Fibroblast of skin of scalp (primary cell): Measurements from ENCODE around the gene FKBP6.
"Not testable (repeated sequence)": the region's sequence is repeated elsewhere in the genome, so short reads cannot be mapped to it uniquely, and the experiment has no call there.

Source experiments
- DNase-seq: peaks from one replicate; pipeline ENCODE4 v3.0.0-alpha.2; 2013

Gene FKBP6

DNA sequence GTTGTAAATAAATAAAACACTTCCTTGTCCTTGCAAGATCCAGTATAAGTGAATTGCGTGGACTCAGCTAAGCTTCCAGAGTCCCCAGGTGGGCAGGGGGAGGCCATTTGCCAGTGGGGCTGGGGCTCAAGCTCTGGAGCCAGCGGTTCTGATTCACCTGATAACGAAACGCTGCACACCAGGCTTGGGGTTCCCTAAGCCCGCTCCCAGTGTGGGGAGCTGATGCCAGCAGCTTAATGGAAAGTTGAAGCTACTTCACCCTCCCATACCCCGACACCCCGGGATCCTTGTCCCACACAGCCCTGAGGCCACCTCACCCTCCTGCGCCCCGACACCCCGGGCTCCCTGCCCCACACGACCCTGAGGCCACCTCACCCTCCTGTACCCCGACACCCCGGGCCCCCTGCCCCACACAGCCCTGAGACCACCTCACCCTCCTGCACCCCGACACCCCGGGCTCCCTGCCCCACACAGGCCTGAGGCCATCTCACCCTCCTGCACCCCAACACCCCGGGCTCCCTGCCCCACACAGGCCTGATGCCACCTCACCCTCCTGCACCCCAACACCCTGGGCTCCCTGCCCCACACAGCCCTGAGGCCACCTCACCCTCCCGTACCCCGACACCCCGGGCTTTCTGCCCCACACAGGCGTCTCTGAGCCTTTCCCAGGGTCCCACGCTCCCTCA, 30.8 kb downstream of the FKBP6 start:
- DNase-seq: no peak

- DNase-seq: no peak
Observed at GRCh38 chr7:73359306-73359705, 31.3 kb downstream of the FKBP6 start.

DNA sequence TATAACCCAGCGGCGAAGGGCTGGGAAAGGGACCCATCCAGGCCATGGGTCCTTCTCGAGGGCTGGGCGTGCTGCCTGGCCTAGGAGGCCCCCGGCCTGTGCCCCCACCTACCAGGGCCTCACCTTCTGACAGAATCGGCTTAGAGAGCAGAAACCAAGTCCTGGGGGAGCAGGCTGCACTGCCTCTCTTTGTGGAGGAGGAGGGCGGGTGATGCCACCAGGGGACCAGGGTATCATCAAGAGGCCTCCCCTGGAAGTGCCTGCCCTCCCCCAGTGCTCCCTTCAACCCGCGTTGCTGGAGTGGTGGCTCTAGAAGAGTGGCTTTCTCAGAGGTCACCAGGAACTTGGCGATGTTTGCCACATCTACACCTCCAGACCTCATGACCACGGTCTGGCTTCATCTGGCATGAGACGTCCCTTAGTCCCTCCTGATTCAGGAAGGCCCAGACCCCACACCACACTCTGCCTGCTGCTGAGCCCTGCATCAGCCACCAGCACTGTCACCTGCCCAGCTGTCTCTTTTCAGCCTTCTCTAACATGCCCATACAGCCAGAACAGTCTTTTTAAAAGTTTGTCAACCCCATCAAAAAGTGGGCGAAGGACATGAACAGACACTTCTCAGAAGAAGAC, 31.9 kb downstream of the FKBP6 start:
- DNase-seq: no peak

- DNase-seq: not testable (repeated sequence)
Observed at GRCh38 chr7:73360590-73360989, 32.6 kb downstream of the FKBP6 start.

GRCh38 chr7:73363225-73364005, 35.5 kb downstream of the FKBP6 start:
- no peak for DNase-seq

DNA sequence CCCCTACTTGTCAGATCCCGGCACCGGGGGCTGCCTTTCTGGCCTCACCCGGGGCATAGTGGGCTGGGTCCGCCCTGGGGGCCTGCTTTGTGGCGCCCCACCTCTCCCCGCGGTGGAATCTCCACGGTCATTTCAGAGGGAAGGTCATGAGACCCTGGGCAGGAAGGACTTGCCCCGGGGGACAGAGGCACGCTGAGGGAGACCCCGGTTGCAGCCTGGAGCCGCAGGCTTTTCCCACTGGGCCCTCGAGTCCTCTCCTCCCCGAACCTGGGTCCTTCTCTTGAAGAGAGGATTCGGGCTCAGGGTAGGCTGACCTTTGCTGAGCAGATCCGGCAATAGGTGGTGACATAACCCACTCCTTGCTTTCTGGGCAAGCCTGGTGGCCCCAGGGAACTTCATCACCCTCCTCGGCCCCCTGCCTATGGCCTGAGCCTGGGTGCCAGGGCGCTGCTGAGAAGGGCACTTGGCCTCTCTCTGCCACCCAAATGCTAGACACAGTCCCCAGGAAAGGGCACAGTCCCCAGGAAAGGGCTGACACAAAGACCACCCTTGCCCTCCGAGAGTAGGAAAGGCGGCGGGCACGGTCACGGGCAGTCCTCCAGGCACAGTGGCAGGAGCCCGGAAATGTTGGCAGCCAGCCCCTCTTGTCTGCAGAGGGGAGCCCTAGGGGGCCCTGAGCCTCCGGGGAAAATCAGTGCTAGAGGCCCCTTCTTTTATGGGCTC, 36.2 kb downstream of the FKBP6 start:
- DNase-seq: no peak

- DNase-seq: no peak
Observed at GRCh38 chr7:73366127-73366526, 38.2 kb downstream of the FKBP6 start.

DNA sequence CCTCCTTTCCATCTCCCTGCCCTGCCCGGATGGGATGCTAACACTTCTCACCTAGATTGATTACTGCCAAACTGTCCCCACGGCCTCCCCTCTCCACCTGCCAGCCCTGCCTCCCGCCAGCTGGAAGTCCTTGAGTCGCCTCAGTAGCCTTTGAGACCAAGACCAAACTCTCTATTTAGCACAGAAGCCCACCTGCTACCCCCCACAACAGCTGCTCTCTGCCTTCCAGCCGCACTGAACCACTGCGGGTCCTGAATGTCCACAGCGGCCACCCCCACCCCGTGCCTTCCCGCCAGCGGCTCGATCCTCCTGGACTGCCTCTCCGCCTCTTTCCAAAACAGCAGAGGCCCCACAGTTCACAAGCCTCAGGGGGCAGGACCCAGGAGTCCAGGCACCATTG, 39.0 kb downstream of the FKBP6 start:
- no peak for DNase-seq

- DNase-seq: no peak
Observed at GRCh38 chr7:73369009-73369408, 41.0 kb downstream of the FKBP6 start.

DNA sequence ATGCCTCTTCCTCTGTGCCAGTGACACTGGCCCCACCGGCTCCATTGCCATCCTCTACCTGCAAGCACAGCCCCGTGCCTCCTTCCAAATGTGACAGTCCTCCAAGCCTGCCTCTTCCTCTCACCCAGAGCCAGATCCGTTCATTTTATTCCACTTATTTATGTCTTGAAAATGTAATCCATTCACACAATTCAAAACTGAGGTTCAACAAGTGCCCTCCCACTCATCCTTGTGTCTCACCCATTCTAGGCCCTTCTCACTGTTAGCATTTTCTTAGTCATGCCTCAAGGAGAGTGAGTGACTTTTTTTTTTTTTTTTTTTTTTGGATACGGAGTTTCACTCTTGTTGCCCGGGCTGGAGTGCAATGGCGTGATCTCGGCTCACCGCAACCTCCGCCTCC, 41.7 kb downstream of the FKBP6 start:
- no peak for DNase-seq

DNA sequence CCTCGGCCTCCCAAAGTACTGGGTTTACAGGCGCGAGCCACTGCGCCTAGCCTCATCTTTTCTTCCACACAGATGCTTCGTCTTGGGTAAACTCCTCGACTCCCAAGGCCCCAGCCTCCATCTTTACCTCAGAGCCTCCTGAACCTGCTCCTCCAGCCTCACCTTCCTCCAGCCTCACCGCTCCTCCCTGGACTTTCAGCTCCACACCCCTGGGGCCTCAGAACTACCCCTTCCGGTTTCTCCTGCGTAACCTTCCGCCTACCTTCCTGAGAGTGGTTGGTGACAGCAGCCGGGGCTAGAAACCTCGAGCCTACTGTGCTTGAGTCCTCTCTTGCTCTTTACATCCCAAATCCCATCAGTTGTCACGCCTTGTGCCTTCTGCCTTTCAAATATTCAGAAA, 45.8 kb downstream of the FKBP6 start:
- DNase-seq: no peak

DNA sequence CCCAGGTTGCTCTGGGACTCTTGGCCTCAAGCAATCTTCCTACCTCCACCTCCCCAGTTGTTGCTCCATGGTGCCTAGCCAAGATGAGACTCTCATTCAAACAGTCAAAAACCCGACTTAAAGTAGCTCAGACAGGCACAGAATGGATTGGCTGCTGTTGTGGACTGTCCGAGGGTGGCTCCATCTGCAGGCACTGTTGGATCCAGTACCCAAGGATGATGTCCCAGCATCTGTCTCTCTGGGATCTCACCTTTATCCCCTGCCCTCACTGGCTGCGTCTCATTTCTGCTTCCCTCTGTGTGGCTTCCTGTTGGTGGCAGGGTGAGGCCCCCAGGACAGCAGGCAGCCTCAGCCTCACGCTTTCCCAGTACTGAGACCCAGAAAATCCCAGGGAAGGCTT, 48.3 kb downstream of the FKBP6 start:
- not testable (repeated sequence) for DNase-seq

- no peak for DNase-seq
Observed at GRCh38 chr7:73376671-73377412, 48.9 kb downstream of the FKBP6 start.

DNA sequence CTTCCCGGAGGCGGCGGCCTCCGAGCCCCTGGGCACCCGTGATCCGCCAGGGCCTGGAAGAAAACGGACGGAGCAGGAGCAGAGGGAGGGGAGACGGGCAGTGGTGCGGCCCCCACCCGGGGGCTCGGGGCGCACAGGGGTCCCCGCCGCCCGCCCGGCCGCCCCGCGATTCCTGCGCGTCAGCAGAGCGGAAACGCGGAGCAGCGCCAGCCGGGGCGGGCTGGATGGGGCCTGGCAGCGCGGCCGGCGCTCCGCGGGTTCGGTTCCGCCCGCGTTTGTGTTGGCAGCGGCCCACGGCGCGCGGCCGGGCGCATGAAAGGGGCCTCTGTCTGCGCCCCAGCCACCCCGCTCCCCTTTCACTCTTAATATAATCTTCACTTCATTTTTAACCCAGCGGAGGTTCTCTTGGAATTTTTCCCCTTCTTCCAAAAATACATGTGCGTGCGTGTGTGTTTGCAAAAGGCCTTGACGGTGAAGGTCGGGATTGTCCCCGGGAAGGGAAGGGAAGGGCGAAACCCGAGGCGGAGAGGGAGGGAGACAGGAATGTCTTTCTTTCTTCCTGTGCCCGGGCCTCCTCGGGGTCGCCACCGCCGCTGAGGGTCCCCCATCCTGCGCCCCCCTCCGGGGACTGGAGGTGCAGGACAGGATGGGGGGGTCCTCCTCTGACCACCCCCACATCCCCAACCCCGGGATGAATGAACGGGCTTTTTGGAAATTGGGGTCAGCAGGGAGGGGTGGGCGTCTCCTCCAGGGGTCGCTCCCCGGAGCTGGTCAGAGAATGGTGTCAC, 49.6 kb downstream of the FKBP6 start:
- not testable (repeated sequence) for DNase-seq

DNA sequence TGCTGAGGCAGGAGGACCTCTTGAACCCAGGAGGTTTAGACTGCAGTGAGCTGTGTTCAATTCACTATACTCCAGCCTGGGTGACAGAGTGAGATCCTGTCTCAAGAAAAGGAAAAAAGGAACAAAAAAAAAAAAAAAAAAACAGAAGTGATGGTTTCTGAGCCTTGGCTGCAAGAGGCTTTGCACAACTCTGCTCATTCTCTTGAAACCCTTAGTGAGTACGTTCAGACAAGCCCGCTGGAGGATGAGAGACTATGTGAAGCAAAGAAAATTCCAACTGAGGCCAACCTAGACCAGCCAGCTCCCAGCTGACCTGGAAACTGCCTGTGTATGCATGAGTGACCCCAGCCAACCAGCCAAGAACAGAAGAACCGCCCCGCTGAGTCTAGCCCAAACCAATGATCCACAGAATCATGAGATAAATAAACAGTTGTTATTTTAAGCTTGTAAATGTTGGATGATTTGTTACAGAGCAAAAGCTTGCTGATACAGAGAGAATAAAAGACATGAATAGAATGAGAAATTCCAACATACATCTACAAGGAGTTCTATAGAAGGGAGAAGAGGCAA, 55.1 kb downstream of the FKBP6 start:
- DNase-seq: no peak

GRCh38 chr7:73387221-73387828, 59.4 kb downstream of the FKBP6 start:
- no peak for DNase-seq

DNA sequence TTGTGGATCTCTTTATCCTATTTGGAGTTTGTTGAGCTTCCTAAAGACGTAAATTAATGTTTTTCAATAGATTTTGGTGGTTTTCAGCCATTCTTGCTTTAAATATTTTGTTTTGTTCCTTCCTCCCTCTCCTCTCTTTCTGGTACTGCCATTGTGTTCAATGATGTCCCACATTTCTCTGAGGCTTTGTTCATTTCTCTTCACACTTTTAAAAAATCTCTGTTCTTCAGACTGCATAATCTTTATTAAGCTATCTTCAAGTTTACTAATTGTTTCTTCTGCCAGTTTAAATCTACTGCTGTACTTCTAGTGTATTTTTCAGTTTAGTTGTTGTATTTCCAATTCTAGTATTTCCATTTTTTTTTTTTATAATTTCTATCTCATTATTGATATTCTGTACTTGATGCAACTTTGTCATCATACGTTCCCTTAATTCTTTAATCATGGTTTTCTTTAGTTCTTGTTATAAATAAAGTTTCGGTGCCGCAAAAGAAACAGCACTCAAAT, 60.0 kb downstream of the FKBP6 start:
- no peak for DNase-seq

DNA sequence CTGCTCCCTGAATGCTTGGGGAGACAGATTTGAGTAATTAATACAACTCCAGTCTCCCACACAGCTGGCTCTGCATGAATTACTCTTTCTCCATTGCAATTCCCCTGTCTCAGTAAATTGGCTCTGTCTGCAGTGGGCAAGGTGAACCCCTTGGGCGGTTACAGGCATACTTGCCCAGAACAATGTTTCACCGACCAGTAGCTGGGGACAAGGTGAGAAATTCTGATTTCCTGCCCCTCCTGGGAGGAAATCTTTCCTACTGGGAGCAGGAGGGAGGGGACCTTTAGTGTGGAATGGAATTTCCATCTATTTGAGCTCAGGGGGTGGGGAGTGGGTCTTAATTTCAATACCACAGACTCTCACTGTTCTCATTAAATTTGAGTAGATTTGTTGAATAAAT, 63.4 kb downstream of the FKBP6 start:
- no peak for DNase-seq

DNA sequence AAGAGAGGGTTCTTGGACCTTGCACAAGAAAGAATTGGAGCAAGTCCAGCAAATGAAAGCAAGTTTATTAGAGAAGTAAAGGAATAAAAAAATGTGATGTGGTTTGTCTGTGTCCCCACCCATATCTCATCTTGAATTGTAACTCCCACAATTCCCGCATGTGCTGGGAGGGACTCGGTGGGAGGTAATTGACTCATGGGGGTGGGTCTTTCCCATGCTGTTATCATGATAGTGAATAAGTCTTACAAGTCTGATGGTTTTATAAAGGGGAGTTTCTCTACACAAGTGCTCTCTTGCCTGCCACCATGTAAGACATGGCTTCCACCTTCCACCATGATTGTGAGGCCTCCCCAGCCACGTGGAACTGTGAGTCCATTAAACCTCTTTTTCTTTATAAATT, 66.5 kb downstream of the FKBP6 start:
- DNase-seq: peak; percentile 4
